Adipocyte (in vitro differentiated cells): ENCODE results near the gene ARL8B.

ENCODE experiments used
- DNase-seq: peaks from one replicate; pipeline ENCODE4 v3.0.0-alpha.2; 2015; ENCODE audit warnings: low read depth
- H3K27me3 ChIP-seq: replicated peaks from 2 replicates; pipeline ENCODE4 v1.7.0; 2013; ENCODE audit warnings: mild to moderate bottlenecking, low read length, moderate library complexity; ENCODE audit not compliant: control insufficient read depth, insufficient read depth
- H3K36me3 ChIP-seq: 2 replicates; pipeline ENCODE4 v1.7.0; 2013; ENCODE audit warnings: low read length, mild to moderate bottlenecking, moderate library complexity; ENCODE audit not compliant: control insufficient read depth, insufficient read depth, severe bottlenecking
- H3K4me1 ChIP-seq: 2 replicates; pipeline ENCODE4 v1.7.0; 2013; ENCODE audit warnings: mild to moderate bottlenecking, low read length, moderate library complexity; ENCODE audit not compliant: control insufficient read depth, insufficient read depth
- H3K4me3 ChIP-seq: 2 replicates; pipeline ENCODE4 v1.7.0; 2013; ENCODE audit warnings: mild to moderate bottlenecking, low read length, moderate library complexity
- H3K9ac ChIP-seq: 2 replicates; pipeline ENCODE4 v1.7.0; 2013; ENCODE audit warnings: mild to moderate bottlenecking, low read length, moderate library complexity
- H3K9me3 ChIP-seq: 2 replicates; pipeline ENCODE4 v1.7.0; 2013; ENCODE audit warnings: mild to moderate bottlenecking, low read length, moderate library complexity; ENCODE audit not compliant: control insufficient read depth

Gene ARL8B

DNA sequence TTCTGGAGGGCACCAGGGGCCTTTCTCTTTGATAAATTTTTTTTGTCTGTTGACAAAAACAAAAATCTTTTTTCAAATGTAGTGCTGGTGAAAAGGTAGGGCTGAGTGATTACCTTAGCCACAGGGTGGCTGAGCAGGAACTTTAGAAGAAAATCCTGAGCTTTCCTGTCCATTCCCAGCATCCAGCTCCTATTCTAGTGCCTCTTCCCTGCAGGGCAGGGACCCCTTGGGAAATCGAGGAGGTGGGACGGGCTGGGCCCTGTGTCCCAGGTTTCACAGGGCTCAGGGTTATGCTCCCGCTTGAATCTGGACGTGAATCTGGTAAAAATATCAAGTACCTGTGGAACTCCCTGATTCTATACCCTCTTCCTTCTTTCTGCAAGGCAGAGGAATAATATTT is 97.1 kb downstream of the ARL8B start:
- DNase-seq, result no peak
- Histone ChIP-seq H3K27me3 (no peaks in the 10 kb centered on the region), H3K4me1 (peaks cover 14% of the 10 kb centered on the region), H3K4me3 (no peak overlapping the region), H3K36me3 (peaks cover 32% of the 10 kb centered on the region), H3K9ac (no peak overlapping the region), H3K9me3 (no peaks in the 10 kb centered on the region)

DNA sequence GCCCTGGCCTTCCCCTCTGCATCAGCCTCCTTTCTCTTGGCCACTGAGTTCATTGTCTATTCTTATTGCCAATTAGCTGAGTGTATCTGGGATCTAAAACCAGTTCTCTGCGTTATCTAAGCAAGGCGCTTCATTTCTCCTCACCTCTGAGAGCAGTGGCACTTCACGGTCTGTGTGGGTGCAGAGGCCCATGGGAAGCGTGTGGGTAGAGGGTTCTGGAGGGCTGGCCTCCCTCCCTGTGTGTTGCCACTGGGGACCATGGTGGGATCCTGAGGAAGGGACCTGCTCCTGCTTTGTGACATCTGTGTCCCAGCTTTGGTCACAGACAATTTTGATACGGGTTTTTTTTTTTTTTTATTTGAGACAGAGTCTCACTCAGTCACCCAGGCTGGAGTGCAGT is 98.1 kb downstream of the ARL8B start:
- H3K4me3 ChIP-seq, result no peak overlapping the region
- no peak for DNase-seq
- peaks cover 25% of the 10 kb centered on the region for H3K36me3 ChIP-seq
- H3K9ac ChIP-seq, result no peak overlapping the region
- H3K27me3 ChIP-seq, result no peaks in the 10 kb centered on the region
- no peaks in the 10 kb centered on the region for H3K9me3 ChIP-seq
- H3K4me1 ChIP-seq, result peaks cover 14% of the 10 kb centered on the region

DNA sequence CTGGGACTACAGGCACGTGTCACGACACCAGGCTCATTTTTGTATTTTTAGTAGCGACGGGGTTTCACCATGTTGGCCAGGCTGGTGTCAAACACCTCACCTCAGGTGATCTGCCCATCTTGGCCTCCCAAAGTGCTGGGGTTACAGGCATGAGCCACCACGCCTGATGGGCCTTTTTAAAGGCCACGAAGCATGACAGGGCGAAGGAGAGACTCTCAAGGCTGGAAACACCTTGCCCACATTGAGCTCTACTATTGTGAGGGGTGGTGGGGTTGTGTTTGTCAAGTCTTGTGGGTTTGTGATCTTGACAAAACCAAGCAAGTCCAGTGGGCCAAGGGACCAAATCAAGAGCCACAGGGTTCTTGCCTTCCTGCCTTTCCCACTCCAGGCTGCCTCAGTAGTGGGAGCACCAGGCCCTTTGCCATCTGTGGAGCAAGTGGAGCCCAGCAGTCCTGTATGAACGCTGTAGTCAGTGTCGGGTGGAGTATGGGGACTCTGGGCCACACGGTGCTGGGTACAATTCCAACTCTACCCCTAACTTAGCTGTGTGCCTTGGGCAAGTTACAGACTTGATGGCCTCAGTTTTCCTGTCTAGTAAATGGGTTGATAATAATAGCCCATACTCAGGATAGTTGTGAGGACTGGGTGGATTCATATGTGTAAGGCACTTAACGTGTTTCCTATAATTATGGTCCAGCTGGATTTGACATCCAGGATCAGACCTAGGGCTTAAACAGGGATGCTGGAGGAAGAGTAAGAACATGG is 98.8 kb downstream of the ARL8B start:
- Histone ChIP-seq H3K4me1 (peaks cover 14% of the 10 kb centered on the region), H3K9ac (no peak overlapping the region), H3K36me3 (peaks cover 18% of the 10 kb centered on the region), H3K4me3 (no peak overlapping the region), H3K9me3 (no peaks in the 10 kb centered on the region), H3K27me3 (no peaks in the 10 kb centered on the region)
- no peak for DNase-seq

DNA sequence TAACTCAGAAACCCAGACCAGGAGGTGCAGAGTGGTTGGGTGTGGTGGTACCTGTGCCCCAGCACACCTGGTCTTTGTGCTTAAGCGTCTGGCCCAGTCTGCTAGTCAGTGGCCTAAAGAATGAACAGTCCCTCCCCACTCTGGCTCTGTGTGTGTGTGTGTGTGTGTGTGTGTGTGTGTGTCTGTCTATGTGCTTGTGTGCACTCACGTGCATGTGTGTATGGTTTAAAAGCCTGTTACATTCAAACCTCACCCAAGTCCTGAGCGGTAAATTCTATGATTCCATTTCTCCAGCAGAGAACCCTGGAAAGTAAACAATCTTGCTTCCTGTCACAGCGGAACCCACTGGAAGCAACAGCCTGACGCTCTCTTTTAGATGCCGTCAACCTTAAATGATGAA is 99.6 kb downstream of the ARL8B start:
- Histone ChIP-seq H3K9me3 (no peaks in the 10 kb centered on the region), H3K36me3 (peaks cover 10% of the 10 kb centered on the region)

DNA sequence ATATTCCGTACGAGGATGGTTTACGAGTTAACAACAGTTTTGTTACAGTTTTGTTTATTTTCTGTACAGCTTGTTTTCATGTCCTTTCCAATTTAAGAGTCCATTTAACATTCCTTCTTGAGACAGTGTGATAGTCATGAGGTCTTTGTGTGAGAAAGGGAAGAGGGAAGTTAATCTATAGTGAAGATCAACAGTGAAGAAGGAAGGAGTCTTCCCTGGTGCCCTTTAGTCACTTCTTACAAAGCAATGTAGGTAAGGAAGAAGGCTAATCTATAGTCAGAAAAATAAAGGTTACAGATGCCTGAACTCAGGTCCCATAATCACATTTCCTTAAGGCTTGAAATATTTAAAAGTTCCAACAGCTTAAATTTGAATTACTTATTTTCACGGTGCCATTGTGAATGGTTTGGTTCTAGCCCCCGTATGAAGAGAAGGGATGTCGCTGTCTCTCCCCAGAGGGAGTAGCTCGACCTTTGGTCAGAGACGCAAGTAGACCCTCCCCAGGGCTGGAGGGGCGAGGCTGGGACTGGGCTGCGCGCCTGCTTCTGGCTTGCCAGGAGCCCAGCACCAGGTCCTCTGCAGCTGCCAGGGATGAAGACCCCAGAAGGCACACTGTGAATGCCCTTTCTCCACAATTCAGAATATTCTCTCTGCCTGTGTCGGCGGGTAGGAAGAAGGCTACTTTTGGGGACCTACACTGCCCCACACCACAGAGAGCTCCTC is 100.4 kb downstream of the ARL8B start:
- H3K9ac ChIP-seq, result no peak overlapping the region
- DNase-seq, result no peak
- no peaks in the 10 kb centered on the region for H3K27me3 ChIP-seq
- H3K4me1 ChIP-seq, result peaks cover 14% of the 10 kb centered on the region
- no peak overlapping the region for H3K4me3 ChIP-seq
- H3K9me3 ChIP-seq, result no peaks in the 10 kb centered on the region
- H3K36me3 ChIP-seq, result peaks cover 4% of the 10 kb centered on the region

More for the DNA sequence above, 99.6 kb downstream of the ARL8B start:
- Histone ChIP-seq H3K9ac (no peak overlapping the region), H3K4me1 (peaks cover 14% of the 10 kb centered on the region), H3K27me3 (no peaks in the 10 kb centered on the region), H3K4me3 (no peak overlapping the region)
- DNase-seq, result no peak

DNA sequence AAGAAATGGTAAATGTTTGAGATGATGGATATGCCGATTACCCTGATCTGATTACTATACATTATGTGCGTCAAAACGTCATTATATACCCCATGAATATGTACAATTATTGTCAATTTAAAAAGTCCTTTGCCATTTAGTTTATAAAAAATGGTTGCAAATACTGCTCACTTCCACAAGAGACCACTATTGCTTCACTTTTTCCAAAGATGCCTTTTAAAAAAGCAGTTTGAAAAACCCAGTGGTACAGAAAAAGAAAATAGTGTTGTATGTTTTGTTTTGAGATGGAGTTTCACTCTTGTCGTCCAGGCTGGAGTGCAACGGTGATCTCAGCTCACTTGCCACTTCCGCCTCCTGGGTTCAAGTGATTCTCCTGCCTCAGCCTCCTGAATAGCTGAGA is 104.7 kb downstream of the ARL8B start:
- Histone ChIP-seq H3K9me3 (no peaks in the 10 kb centered on the region), H3K4me1 (no peaks in the 10 kb centered on the region), H3K9ac (no peak overlapping the region), H3K36me3 (no peaks in the 10 kb centered on the region), H3K27me3 (peaks cover 17% of the 10 kb centered on the region), H3K4me3 (no peak overlapping the region)
- DNase-seq, result peak; percentile 68

DNA sequence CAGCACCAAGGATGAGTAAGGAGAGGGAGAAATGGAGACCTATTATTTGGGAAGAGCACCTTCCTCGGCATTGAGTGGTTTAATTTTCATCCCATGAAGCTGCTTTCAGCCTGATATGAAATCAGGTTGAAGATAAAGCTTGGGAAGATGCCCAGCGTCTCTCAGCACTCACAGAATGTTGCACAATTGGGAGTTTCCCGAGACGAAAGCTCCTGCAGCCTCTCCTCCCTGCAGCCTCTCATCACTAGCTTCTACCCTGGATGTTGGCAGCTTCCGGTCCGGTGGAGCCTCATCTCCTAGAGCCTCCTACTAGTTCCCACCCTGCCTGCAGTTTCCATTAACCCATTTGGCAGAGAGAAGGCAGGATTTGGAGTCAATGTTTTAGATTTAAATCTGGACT is 105.7 kb downstream of the ARL8B start:
- peaks cover 17% of the 10 kb centered on the region for H3K27me3 ChIP-seq
- H3K9me3 ChIP-seq, result no peaks in the 10 kb centered on the region
- no peak for DNase-seq
- H3K4me1 ChIP-seq, result no peaks in the 10 kb centered on the region
- H3K4me3 ChIP-seq, result no peak overlapping the region
- no peak overlapping the region for H3K9ac ChIP-seq
- no peaks in the 10 kb centered on the region for H3K36me3 ChIP-seq

DNA sequence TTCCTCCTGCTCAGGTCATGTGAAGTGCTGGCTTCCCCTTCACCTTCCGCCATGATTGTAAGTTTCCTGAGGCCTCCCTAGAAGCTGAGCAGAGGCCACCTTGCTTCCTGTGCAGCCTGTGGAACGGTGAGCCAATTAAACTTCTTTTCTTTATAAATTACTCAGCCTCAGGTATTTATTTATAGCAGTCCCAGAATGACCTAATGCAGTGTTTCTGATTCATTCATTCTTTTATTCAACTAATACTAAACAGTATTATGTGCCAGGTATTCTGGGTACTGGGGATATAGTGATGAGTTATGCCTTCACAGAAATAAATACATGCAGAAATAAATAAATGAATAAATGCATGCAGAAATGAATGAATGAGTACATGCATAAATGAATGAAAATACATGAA is 107.3 kb downstream of the ARL8B start:
- Histone ChIP-seq H3K27me3 (peaks cover 17% of the 10 kb centered on the region), H3K4me3 (no peak overlapping the region), H3K9ac (no peak overlapping the region), H3K9me3 (no peaks in the 10 kb centered on the region), H3K4me1 (no peaks in the 10 kb centered on the region), H3K36me3 (no peaks in the 10 kb centered on the region)
- no peak for DNase-seq
